Motor neuron (in vitro differentiated cells): ENCODE data around the gene ARL2BP. TPM values are rescaled to one million over a fixed set of nuclear protein-coding genes. Genes with fewer than 3 reads are reported as not detected.
"Not testable (repeated sequence)": the region's sequence is repeated elsewhere in the genome, so short reads cannot be mapped to it uniquely, and the experiment has no call there.

Source experiments
- ATAC-seq, 8 experiments: fragments of 200-7000 bp; cut with Tn5 transposase; replicated peaks in 6 of 8; 2 replicates each; pipeline ENCODE4 v1.8.0; 2021; ENCODE audit warnings: mild to moderate bottlenecking in 8 of 8, moderate library complexity in 8 of 8
- H3K27ac ChIP-seq, 2 donors: fragments of 250-450 bp; sonication (Bioruptor Pico); 2 replicates each; pipeline ENCODE4 v1.9.0; 2021; ENCODE audit warnings: antibody characterized with exemption in 2 of 2, mild to moderate bottlenecking in 2 of 2, moderate library complexity in 1 of 2
- H3K4me1 ChIP-seq, 2 donors: fragments of 250-450 bp; sonication (Bioruptor Pico); replicated peaks in 1 of 2; 2 replicates each; pipeline ENCODE4 v1.6.1; 2021; ENCODE audit warnings: antibody characterized with exemption in 2 of 2, mild to moderate bottlenecking in 2 of 2, moderate library complexity in 1 of 2
- H3K4me3 ChIP-seq, 5 donors: fragments of 250-450 bp; sonication (Bioruptor Pico); 2 replicates each; pipeline ENCODE4 v1.9.0; 2021; ENCODE audit warnings: antibody characterized with exemption in 5 of 5, mild to moderate bottlenecking in 5 of 5, moderate library complexity in 4 of 5
- WGBS, 10 experiments: fragments of 450-650 bp; shearing (Covaris generic); methylation state at CpG; one replicate each; pipeline ENCODE4 v1.0.0; 2022; 5-methylcytosine and 5-hydroxymethylcytosine counted together
- in situ Hi-C, 9 experiments: fragments of 400-800 bp; cut with MboI; loops; one replicate each; pipeline ENCODE4 v1.15.0; 2021; ENCODE audit warnings: low sequenced_read_pairs in 9 of 9, low pct_unique_long_range_greater_than_20kb in 2 of 9; ENCODE audit not compliant: unreplicated experiment in 9 of 9
- total RNA-seq, 8 experiments: library from RNA; unstranded; fragments of 300-600 nt; gene quantifications; 2 replicates each; pipeline versions ENCODE4 v1.2.3 to v1.2.4, GENCODE V29; 2022

Gene ARL2BP
- total RNA-seq, 8 experiments from 2014 or later: 27.6 to 69.4 (median 41.7) TPM

- 40 to 68% methylated on average over 1 to 5 of the region's 25 CpGs; no CpG with 5 or more reads in 8 of the 10 experiments for WGBS, 10 experiments
- H3K4me3 ChIP-seq: no peak overlapping the region
- peak in 5 of 8 experiments; percentile 19 to 47 (median 41) for ATAC-seq
- H3K27ac ChIP-seq: no peak overlapping the region
- peaks cover 5 to 14% of the 10 kb centered on the region in 2 donors for H3K4me1 ChIP-seq
- in situ Hi-C loops: no loop called here
These were observed 25.4 kb downstream of the ARL2BP start for GRCh38 chr16:57270221-57271062.

GRCh38 chr16:57271063-57271345, 25.9 kb downstream of the ARL2BP start:
- in situ Hi-C loops: no loop called here

DNA sequence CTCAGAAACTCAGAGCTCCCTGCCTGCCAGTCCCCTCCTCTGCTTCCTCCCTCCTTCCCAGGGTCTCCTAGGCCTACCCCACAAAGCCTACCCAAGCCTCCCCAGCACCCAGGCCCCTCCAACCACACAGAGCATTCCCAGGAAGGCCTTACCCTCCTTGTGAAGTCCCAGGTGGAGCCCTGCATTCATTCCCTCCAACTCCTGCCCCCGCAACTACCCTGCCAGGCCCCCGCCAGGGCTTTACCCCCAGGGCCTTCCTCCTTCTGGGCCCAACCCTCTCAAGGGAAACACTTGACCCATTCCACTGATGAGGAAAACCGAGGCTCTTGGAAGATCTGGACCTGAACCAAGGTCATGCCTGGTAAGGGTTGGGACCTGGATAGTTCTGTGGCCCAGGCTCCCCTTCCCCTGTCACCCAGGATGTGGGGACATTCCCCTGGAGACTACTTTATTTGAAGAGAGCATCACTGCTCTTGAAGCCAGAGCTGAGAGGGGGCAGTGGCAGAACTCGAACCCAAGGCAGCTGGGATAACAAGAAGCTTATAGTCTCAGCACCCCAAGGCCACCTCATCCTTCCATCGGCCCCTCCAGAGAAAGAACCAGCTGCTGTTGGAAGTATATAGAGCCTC, 26.9 kb downstream of the ARL2BP start:
- Histone ChIP-seq H3K4me1 (peaks cover 0 to 9% of the 10 kb centered on the region in 2 donors), H3K4me3 (no peak overlapping the region), H3K27ac (no peak overlapping the region)
- in situ Hi-C loops: no loop called here
- 58 to 100% (median 83%) methylated on average over 1 to 3 of the region's 5 CpGs; no CpG with 5 or more reads in 5 of the 10 experiments for WGBS, 10 experiments
- ATAC-seq: no peak

More at GRCh38 chr16:57271063-57271345, 25.9 kb downstream of the ARL2BP start:
- Histone ChIP-seq H3K27ac (no peak overlapping the region), H3K4me1 (peaks cover 5 to 13% of the 10 kb centered on the region in 2 donors), H3K4me3 (no peak overlapping the region)
- no peak for ATAC-seq
- 40 to 100% (median 90%) methylated on average over 1 of the region's 7 CpGs; no CpG with 5 or more reads in 6 of the 10 experiments for WGBS, 10 experiments

GRCh38 chr16:57273359-57273758, 28.3 kb downstream of the ARL2BP start:
- H3K4me1 ChIP-seq: peaks cover 0 to 9% of the 10 kb centered on the region in 2 donors
- in situ Hi-C loops: no loop called here
- no peak overlapping the region for H3K4me3 ChIP-seq
- WGBS, 10 experiments: 67% methylated on average over 1 of the region's 1 CpG; no CpG with 5 or more reads in 9 of the 10 experiments
- no peak overlapping the region for H3K27ac ChIP-seq
- peak in 3 of 8 experiments; percentile 31 to 50 (median 32) for ATAC-seq

DNA sequence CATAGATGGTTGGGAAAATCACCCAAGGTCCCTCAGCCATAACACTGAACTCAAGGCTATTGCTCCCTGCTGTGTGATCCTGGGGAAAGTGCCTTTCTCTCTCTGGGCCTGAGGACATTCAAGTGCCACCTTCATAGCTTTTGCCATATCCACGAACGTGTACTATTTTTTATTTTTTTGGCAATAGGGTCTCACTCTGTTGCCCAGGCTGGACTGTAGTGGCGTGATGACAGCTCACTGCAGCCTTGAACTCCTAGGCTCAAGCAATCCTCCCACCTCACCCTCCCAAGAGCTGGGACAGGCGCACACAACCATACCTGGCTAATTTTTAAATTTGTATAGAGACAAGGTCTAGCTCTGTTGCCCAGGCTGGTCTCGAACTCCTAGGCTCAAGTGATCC, 28.8 kb downstream of the ARL2BP start:
- H3K4me1 ChIP-seq: peaks cover 0 to 9% of the 10 kb centered on the region in 2 donors
- 54 to 100% (median 92%) methylated on average over 1 to 5 of the region's 5 CpGs; no CpG with 5 or more reads in 3 of the 10 experiments for WGBS, 10 experiments
- in situ Hi-C loops: no loop called here
- H3K4me3 ChIP-seq: no peak overlapping the region
- no peak overlapping the region for H3K27ac ChIP-seq
- ATAC-seq: no peak

DNA sequence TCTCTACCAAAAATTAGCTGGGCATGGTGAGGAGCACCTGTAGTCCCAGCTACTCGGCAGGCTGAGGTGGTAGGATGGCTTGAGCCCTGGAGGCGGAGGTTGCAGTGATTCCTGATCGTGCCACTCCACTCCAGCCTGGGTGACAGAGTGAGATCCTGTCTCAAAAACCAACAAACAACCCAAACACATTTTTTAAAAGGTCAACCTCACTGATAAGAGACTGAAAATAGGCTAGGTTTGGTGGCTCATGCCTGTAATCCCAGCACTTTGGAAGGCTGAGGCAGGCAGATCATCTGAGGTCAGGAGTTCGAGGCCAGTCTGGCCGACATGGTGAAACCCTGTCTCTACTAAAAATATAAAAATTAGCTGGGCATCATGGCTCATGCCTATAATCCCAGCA, 30.9 kb downstream of the ARL2BP start:
- H3K4me1 ChIP-seq, in situ Hi-C loops, H3K27ac ChIP-seq, H3K4me3 ChIP-seq, ATAC-seq: not testable (repeated sequence)
- WGBS, 10 experiments: 0 to 100% (median 89%) methylated on average over 1 to 3 of the region's 5 CpGs; no CpG with 5 or more reads in 5 of the 10 experiments

DNA sequence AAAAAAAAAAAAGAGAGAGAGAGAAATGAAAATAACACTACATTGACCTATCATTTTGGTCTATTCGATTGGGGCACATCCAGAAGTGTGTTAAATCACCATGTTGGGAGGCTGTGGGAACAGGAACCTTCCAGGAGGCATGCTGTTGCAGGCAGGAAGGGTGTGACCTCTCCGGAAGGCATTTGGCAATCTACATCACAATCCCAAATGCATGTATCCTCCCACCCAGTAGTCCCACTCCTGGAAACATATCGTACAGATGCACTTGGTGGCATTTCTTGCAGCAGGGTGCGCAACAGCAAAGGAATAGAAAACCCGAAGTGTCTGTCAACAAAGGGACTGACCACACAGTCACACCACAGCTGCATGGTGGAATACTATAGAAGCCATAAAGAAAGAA, 31.5 kb downstream of the ARL2BP start:
- no peak overlapping the region for H3K4me3 ChIP-seq
- in situ Hi-C loops: no loop called here
- 0 to 79% (median 51%) methylated on average over 2 to 4 of the region's 5 CpGs; no CpG with 5 or more reads in 1 of the 10 experiments for WGBS, 10 experiments
- H3K27ac ChIP-seq: no peak overlapping the region
- peaks cover 0 to 2% of the 10 kb centered on the region in 2 donors for H3K4me1 ChIP-seq
- ATAC-seq: peak in 6 of 8 experiments; percentile 35 to 70 (median 64)

GRCh38 chr16:57277586-57277985, 32.5 kb downstream of the ARL2BP start:
- 0 to 100% (median 33%) methylated on average over 1 of the region's 1 CpG; no CpG with 5 or more reads in 2 of the 10 experiments for WGBS, 10 experiments
- in situ Hi-C loops: no loop called here
- ATAC-seq: peak in 3 of 8 experiments; percentile 77 to 86 (median 79)
- no peak overlapping the region for H3K4me3 ChIP-seq
- H3K27ac ChIP-seq: no peak overlapping the region
- peaks cover 0 to 2% of the 10 kb centered on the region in 2 donors for H3K4me1 ChIP-seq

DNA sequence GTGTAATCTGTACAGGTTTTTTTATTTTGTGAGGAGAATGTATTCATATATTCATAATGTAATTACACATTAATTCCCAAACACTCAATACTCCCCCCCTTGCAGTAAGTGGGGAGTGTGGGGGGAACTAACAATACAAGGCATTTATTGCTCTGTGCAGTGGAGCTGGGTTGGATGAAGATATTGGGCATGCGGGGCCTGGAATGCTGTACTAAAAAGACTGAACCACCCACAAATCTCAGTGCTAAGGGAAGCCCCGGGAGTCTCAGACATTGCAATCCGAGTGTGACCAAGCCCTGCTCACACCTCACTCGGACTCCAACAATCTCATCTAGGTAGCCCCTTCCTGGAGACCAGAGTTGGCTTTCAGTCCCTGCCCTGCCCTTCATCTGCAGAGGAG, 33.4 kb downstream of the ARL2BP start:
- ATAC-seq: no peak
- Histone ChIP-seq H3K27ac (no peak overlapping the region), H3K4me1 (peaks cover 0 to 2% of the 10 kb centered on the region in 2 donors), H3K4me3 (no peak overlapping the region)
- in situ Hi-C loops: no loop called here
- 28 to 100% (median 67%) methylated on average over 1 to 4 of the region's 4 CpGs; no CpG with 5 or more reads in 3 of the 10 experiments for WGBS, 10 experiments

GRCh38 chr16:57279780-57280638, 35.0 kb downstream of the ARL2BP start:
- no peak for ATAC-seq
- peaks cover 0 to 2% of the 10 kb centered on the region in 2 donors for H3K4me1 ChIP-seq
- in situ Hi-C loops: no loop called here
- H3K4me3 ChIP-seq: no peak overlapping the region
- WGBS, 10 experiments: 41 to 100% (median 80%) methylated on average over 1 to 7 of the region's 7 CpGs; no CpG with 5 or more reads in 1 of the 10 experiments
- no peak overlapping the region for H3K27ac ChIP-seq

DNA sequence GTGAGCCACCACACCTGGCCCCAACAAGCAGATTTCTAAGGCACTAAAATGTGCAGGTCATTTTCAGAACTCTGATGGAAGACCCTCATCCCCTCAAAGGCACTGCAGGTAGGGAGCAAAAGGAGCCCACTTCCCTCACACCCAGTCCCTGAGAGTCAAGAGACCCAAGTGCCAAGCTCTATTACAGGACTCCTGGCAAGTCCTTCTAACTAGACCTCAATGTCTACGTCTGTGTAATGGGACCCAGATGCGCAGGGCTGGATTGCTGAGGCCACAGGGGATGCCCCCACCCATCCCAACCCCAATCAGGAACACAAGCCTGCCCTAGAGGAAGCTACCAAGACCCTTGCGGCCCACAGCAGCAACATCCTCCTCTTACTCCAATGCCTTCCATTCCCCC, 36.7 kb downstream of the ARL2BP start:
- WGBS, 10 experiments: 100% methylated on average over 1 of the region's 3 CpGs; no CpG with 5 or more reads in 7 of the 10 experiments
- Histone ChIP-seq H3K27ac (no peak overlapping the region), H3K4me1 (no peaks in the 10 kb centered on the region), H3K4me3 (no peak overlapping the region)
- in situ Hi-C loops: no loop called here
- no peak for ATAC-seq

- ATAC-seq: peak in 1 of 8 experiments; percentile 1
- no peak overlapping the region for H3K27ac ChIP-seq
- WGBS, 10 experiments: 0 to 87% (median 67%) methylated on average over 1 to 4 of the region's 8 CpGs; no CpG with 5 or more reads in 4 of the 10 experiments
- no peaks in the 10 kb centered on the region for H3K4me1 ChIP-seq
- H3K4me3 ChIP-seq: no peak overlapping the region
- in situ Hi-C loops: no loop called here
These were observed 37.6 kb downstream of the ARL2BP start for GRCh38 chr16:57282510-57283213.
